Type B pancreatic cell (in vitro differentiated cells): ENCODE results near the gene POFUT1. TPM values are rescaled to one million over a fixed set of nuclear protein-coding genes. Genes with fewer than 3 reads are reported as not detected.

Source experiments
- DNase-seq: peaks from one replicate; pipeline ENCODE4 v3.0.0; 2021; ENCODE audit warnings: mixed read lengths; ENCODE audit not compliant: unreplicated experiment; ENCODE audit errors: extremely low spot score
- H3K27ac Mint-ChIP-seq: 2 replicates; pipeline ENCODE4 v1.8.0; 2021; ENCODE audit warnings: mild to moderate bottlenecking, mixed read lengths
- H3K27me3 Mint-ChIP-seq: 2 replicates; pipeline ENCODE4 v1.8.0; 2021; ENCODE audit warnings: mixed read lengths
- H3K36me3 Mint-ChIP-seq: 2 replicates; pipeline ENCODE4 v1.8.0; 2021; ENCODE audit warnings: mixed read lengths
- H3K4me1 Mint-ChIP-seq: one replicate; pipeline ENCODE4 v1.8.0; 2021; ENCODE audit warnings: mixed read lengths; ENCODE audit not compliant: unreplicated experiment
- H3K4me3 Mint-ChIP-seq: 2 replicates; pipeline ENCODE4 v1.8.0; 2021; ENCODE audit warnings: mild to moderate bottlenecking, mixed read lengths
- H3K9me3 Mint-ChIP-seq: 2 replicates; pipeline ENCODE4 v1.8.0; 2021; ENCODE audit warnings: mixed read lengths
- CTCF ChIP-seq: fragments of 200-600 bp; sonication (generic); conservative IDR thresholded peaks from 2 replicates; pipeline ENCODE4 v1.5.0; 2021; ENCODE audit warnings: antibody characterized with exemption, mild to moderate bottlenecking
- total RNA-seq: library from RNA; stranded (reverse); gene quantifications from 2 replicates; pipeline ENCODE4 v1.2.1, GENCODE V29; 2021; ENCODE audit warnings: low replicate concordance

POFUT1 gene
- total RNA-seq, 1 donor from 2014 or later, result 55.8 TPM

GRCh38 chr20:32162351-32162750, 45.3 kb upstream of the POFUT1 start:
- TF ChIP-seq CTCF, result no peak
- H3K4me1 Mint-ChIP-seq, result no peaks in the 10 kb centered on the region
- no peaks in the 10 kb centered on the region for H3K27me3 Mint-ChIP-seq
- no peak overlapping the region for H3K27ac Mint-ChIP-seq
- peaks cover 51% of the 10 kb centered on the region for H3K36me3 Mint-ChIP-seq
- no peaks in the 10 kb centered on the region for H3K9me3 Mint-ChIP-seq
- no peak overlapping the region for H3K4me3 Mint-ChIP-seq
- no peak for DNase-seq

GRCh38 chr20:32163951-32164350, 43.7 kb upstream of the POFUT1 start:
- Mint-ChIP-seq H3K9me3 (no peaks in the 10 kb centered on the region), H3K4me1 (peaks cover 9% of the 10 kb centered on the region), H3K4me3 (no peak overlapping the region), H3K27me3 (no peaks in the 10 kb centered on the region), H3K27ac (no peak overlapping the region), H3K36me3 (peaks cover 46% of the 10 kb centered on the region)
- DNase-seq, result no peak
- no peak for TF ChIP-seq CTCF

GRCh38 chr20:32164984-32165735, 42.5 kb upstream of the POFUT1 start:
- no peak for DNase-seq
- H3K27ac Mint-ChIP-seq, result no peak overlapping the region
- no peak overlapping the region for H3K4me3 Mint-ChIP-seq
- no peaks in the 10 kb centered on the region for H3K27me3 Mint-ChIP-seq
- TF ChIP-seq CTCF, result no peak
- peaks cover 42% of the 10 kb centered on the region for H3K36me3 Mint-ChIP-seq
- peaks cover 10% of the 10 kb centered on the region for H3K4me1 Mint-ChIP-seq
- no peaks in the 10 kb centered on the region for H3K9me3 Mint-ChIP-seq

GRCh38 chr20:32165836-32166545, 41.7 kb upstream of the POFUT1 start:
- peaks cover 14% of the 10 kb centered on the region for H3K4me1 Mint-ChIP-seq
- no peak for TF ChIP-seq CTCF
- H3K9me3 Mint-ChIP-seq, result no peaks in the 10 kb centered on the region
- H3K4me3 Mint-ChIP-seq, result no peak overlapping the region
- DNase-seq, result no peak
- H3K36me3 Mint-ChIP-seq, result peaks cover 35% of the 10 kb centered on the region
- H3K27me3 Mint-ChIP-seq, result no peaks in the 10 kb centered on the region
- H3K27ac Mint-ChIP-seq, result no peak overlapping the region

- H3K27me3 Mint-ChIP-seq, result no peaks in the 10 kb centered on the region
- TF ChIP-seq CTCF, result no peak
- no peaks in the 10 kb centered on the region for H3K9me3 Mint-ChIP-seq
- no peak for DNase-seq
- H3K4me3 Mint-ChIP-seq, result no peak overlapping the region
- H3K36me3 Mint-ChIP-seq, result peaks cover 20% of the 10 kb centered on the region
- no peak overlapping the region for H3K27ac Mint-ChIP-seq
- H3K4me1 Mint-ChIP-seq, result peaks cover 14% of the 10 kb centered on the region
Measured at GRCh38 chr20:32167552-32167951, 40.1 kb upstream of the POFUT1 start.
